B cell (primary cell): ENCODE measurements around the gene GPATCH1. TPM values are rescaled to one million over a fixed set of nuclear protein-coding genes. Genes with fewer than 3 reads are reported as not detected.

Source experiments
- ATAC-seq: fragments of 200-7000 bp; cut with Tn5 transposase; one replicate; pipeline ENCODE4 v1.10.0; 2021; ENCODE audit warnings: low read depth, mild to moderate bottlenecking, moderate number of reproducible peaks, moderate library complexity
- CTCF ChIA-PET: fragments of 350-600 bp; sonication (Branson Sonifier 250); formaldehyde crosslinking; loops from one replicate; lab custom pipeline; 2021; ENCODE audit warnings: antibody characterized with exemption, inconsistent platforms; lab: Charles Lee
- POLR2A ChIA-PET: fragments of 350-600 bp; sonication (Branson Sonifier 250); formaldehyde crosslinking; loops from one replicate; lab custom pipeline; 2021; ENCODE audit warnings: antibody characterized with exemption; lab: Charles Lee
- DNase-seq: peaks from one replicate; pipeline ENCODE4 v3.0.0; 2013
- H2AFZ ChIP-seq: 2 replicates; pipeline ENCODE4 v1.6.1; 2012; ENCODE audit warnings: mild to moderate bottlenecking, low read depth, low read length; ENCODE audit not compliant: insufficient read depth, poor library complexity, severe bottlenecking
- H3K27ac ChIP-seq, 2 donors: 1 replicate in 1 of 2; 2 replicates in 1 of 2; pipeline ENCODE4 v1.5.1; 2012 to 2013; ENCODE audit warnings: low read length in 2 of 2, mild to moderate bottlenecking in 2 of 2, moderate library complexity in 1 of 2
- H3K27me3 ChIP-seq, 4 experiments: fragments of 200-600 bp in 1 of 4; sonication (generic) in 1 of 4; replicated peaks in 1 of 4; 1 replicate in 2 of 4; 2 replicates in 2 of 4; pipeline versions ENCODE4 v1.6.1 to v1.7.0; 2013 to 2016; ENCODE audit warnings: low read length in 3 of 4, mild to moderate bottlenecking in 2 of 4, mixed read lengths in 1 of 4, moderate library complexity in 1 of 4; ENCODE audit not compliant: insufficient read depth in 4 of 4, control insufficient read depth in 3 of 4; ENCODE audit errors: control extremely low read depth in 1 of 4
- H3K36me3 ChIP-seq, 2 experiments: replicated peaks in 1 of 2; 1 replicate in 1 of 2; 2 replicates in 1 of 2; pipeline versions ENCODE4 v1.6.1 to v1.7.1; 2013; ENCODE audit warnings: low read length in 1 of 2; ENCODE audit not compliant: insufficient read depth in 2 of 2, control insufficient read depth in 1 of 2; ENCODE audit errors: control extremely low read depth in 1 of 2, extremely low read depth in 1 of 2
- H3K4me1 ChIP-seq, 2 donors: fragments of 200-600 bp in 1 of 2; sonication (generic) in 1 of 2; 1 replicate in 1 of 2; 2 replicates in 1 of 2; pipeline versions ENCODE4 v1.5.1 to v1.6.1; 2013 to 2017; ENCODE audit warnings: low read length in 2 of 2; ENCODE audit not compliant: control insufficient read depth in 2 of 2, insufficient read depth in 2 of 2
- H3K4me2 ChIP-seq: replicated peaks from 2 replicates; pipeline ENCODE3; 2012; ENCODE audit warnings: mild to moderate bottlenecking, low read depth, low read length; ENCODE audit not compliant: poor library complexity, severe bottlenecking
- H3K4me3 ChIP-seq, 5 experiments: fragments of 200-600 bp in 1 of 5; sonication (generic) in 1 of 5; 1 replicate in 3 of 5; 2 replicates in 2 of 5; pipeline versions ENCODE4 v1.5.1 to v1.7.0; 2011 to 2016; ENCODE audit warnings: low read length in 4 of 5, mild to moderate bottlenecking in 4 of 5, low read depth in 2 of 5, control low read depth in 1 of 5, moderate library complexity in 1 of 5; ENCODE audit not compliant: insufficient read depth in 1 of 5; ENCODE audit errors: control extremely low read depth in 1 of 5, extremely low read depth in 1 of 5
- H3K79me2 ChIP-seq: fragments of 200-600 bp; sonication (generic); one replicate; pipeline ENCODE4 v1.6.0; 2016; ENCODE audit warnings: low read length; ENCODE audit not compliant: control insufficient read depth, insufficient read depth
- H3K9ac ChIP-seq: fragments of 200-600 bp; sonication (generic); 2 replicates; pipeline ENCODE4 v1.6.1; 2017; ENCODE audit warnings: mild to moderate bottlenecking, low read length, moderate library complexity
- H3K9me3 ChIP-seq, 3 donors: one replicate each; pipeline versions ENCODE4 v1.6.1 to v1.7.1; 2013; ENCODE audit warnings: low read length in 2 of 3; ENCODE audit not compliant: control insufficient read depth in 2 of 3, insufficient read depth in 1 of 3; ENCODE audit errors: control extremely low read depth in 1 of 3
- H4K20me1 ChIP-seq: 2 replicates; pipeline ENCODE4 v1.6.0; 2012; ENCODE audit warnings: mild to moderate bottlenecking, low read length; ENCODE audit not compliant: insufficient read depth, control insufficient read depth, poor library complexity, severe bottlenecking
- H3K27ac Mint-ChIP-seq: one replicate; pipeline ENCODE4 v1.8.0; 2021; ENCODE audit warnings: mixed read lengths
- H3K27me3 Mint-ChIP-seq: one replicate; pipeline ENCODE4 v1.8.0; 2021; ENCODE audit warnings: mixed read lengths
- H3K4me1 Mint-ChIP-seq: one replicate; pipeline ENCODE4 v1.8.0; 2021; ENCODE audit warnings: mixed read lengths
- H3K4me3 Mint-ChIP-seq: one replicate; pipeline ENCODE4 v1.8.0; 2021; ENCODE audit warnings: mixed read lengths
- H3K9me3 Mint-ChIP-seq: one replicate; pipeline ENCODE4 v1.8.0; 2022; ENCODE audit warnings: mixed read lengths; ENCODE audit not compliant: insufficient read depth
- EZH2 ChIP-seq: IDR thresholded peaks from 2 replicates; pipeline ENCODE4 v1.6.1; 2012; ENCODE audit warnings: borderline replicate concordance, low read depth, mild to moderate bottlenecking, moderate library complexity, low read length; ENCODE audit not compliant: insufficient read depth, poor library complexity, severe bottlenecking
- WGBS: methylation state at CpG from one replicate; pipeline ENCODE4 v1.1.5; 2013; ENCODE audit warnings: missing lambda C conversion rate; ENCODE audit not compliant: insufficient coverage; 5-methylcytosine and 5-hydroxymethylcytosine counted together
- intact Hi-C: fragments of 100-400 bp; cut with micrococcal nuclease; formaldehyde crosslinking; loops from one replicate; pipeline ENCODE4 v1.10.0; 2022
- polyA minus RNA-seq: library from RNA; depleted of rRNA, polyadenylated mRNA; stranded (reverse); fragments of >200 nt; gene quantifications from 2 replicates; pipeline ENCODE4 v1.2.3, GENCODE V29; 2012
- polyA plus RNA-seq: library from polyadenylated mRNA; depleted of rRNA; stranded (reverse); fragments of >200 nt; gene quantifications from 2 replicates; pipeline ENCODE4 v1.2.3, GENCODE V29; 2012
- total RNA-seq, 2 donors: library from RNA; stranded (reverse); fragments of 120-200 nt in 1 of 2; gene quantifications; 1 replicate in 1 of 2; 2 replicates in 1 of 2; pipeline versions ENCODE4 v1.2.3 to v1.2.4, GENCODE V29; 2013 to 2022
- TF ChIP-seq, protein P1 (sequence below): fragments of 200-600 bp; IDR thresholded peaks from one replicate; pipeline ENCODE4 v1.8.0; 2022; ENCODE audit warnings: antibody characterized with exemption, mild to moderate bottlenecking

Gene GPATCH1, protein sequence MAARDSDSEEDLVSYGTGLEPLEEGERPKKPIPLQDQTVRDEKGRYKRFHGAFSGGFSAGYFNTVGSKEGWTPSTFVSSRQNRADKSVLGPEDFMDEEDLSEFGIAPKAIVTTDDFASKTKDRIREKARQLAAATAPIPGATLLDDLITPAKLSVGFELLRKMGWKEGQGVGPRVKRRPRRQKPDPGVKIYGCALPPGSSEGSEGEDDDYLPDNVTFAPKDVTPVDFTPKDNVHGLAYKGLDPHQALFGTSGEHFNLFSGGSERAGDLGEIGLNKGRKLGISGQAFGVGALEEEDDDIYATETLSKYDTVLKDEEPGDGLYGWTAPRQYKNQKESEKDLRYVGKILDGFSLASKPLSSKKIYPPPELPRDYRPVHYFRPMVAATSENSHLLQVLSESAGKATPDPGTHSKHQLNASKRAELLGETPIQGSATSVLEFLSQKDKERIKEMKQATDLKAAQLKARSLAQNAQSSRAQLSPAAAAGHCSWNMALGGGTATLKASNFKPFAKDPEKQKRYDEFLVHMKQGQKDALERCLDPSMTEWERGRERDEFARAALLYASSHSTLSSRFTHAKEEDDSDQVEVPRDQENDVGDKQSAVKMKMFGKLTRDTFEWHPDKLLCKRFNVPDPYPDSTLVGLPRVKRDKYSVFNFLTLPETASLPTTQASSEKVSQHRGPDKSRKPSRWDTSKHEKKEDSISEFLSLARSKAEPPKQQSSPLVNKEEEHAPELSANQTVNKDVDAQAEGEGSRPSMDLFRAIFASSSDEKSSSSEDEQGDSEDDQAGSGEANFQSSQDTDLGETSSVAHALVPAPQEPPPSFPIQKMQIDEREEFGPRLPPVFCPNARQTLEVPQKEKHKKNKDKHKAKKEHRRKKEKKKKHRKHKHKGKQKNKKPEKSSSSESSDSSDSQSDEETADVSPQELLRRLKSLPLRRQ
- total RNA-seq (14.6 and 16.9 TPM in 2 replicates), polyA plus RNA-seq (9.9 and 13.6 TPM in 2 replicates), polyA minus RNA-seq (6.2 and 8.9 TPM in 2 replicates)
- 11.8 TPM for total RNA-seq (2013)

DNA sequence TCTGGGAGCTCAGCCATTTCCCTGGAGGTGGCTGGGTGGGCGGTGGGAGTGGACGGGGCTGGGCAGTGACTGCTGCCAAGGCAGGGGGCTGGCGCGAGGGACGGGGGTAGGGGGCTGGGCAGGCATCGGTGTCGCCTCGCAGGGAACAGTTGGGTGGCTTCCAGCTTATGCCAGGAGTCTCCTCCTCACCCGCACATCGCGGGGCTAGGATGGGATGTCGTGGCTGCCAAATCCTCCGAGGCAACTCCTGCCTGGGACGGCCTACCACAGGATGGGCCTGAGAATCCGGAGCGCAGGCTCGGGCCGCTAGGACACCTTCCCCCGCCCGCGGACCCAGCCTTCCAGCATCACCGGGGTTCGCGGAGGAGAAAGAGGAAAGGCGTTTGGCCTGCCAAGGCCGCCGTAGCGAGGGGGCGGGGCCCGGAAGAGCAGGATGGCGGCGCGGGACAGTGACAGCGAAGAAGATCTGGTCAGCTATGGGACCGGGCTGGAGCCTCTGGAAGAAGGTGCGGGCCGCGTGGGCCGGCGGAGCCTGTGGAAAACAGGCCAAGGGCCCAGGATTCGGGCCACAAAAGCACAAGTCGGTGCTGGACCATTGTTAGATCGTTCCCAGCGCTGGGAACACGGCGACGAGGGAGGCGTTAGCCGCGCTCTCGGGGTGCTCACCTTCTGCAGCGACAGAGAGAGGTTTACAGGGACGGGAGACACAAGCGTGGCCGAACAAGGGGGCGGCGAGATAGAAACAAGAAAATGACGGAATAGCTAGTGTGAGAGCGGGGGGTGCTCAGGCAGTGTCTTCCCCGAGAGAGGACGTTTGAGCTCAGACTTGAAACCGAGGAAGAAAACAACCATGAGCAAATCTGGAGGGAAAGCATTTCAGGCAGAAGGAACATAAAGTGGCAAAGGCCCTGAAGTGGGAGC lies at the start of gene GPATCH1:
Gene GPATCH1, plus strand, starts transcription at position 421 of the 921 bp plus-strand sequence. Its CDS starts 13 bp downstream, at position 434.
- WGBS: under 1% methylated on average over 62 of the region's 62 CpGs
- Histone ChIP-seq H3K4me3 (peak within 1 kb of the TSS; percentile 75 to 98 (median 90)), H3K9ac (peak within 1 kb of the TSS; percentile 78), H3K9me3 (no peaks in the 10 kb centered on the region), H3K27me3 (no peaks in the 10 kb centered on the region), H2AFZ (peak within 1 kb of the TSS; percentile 87), H3K79me2 (peaks cover 22% of the 10 kb centered on the region), H3K36me3 (no peaks in the 10 kb centered on the region), H3K4me2 (peak within 1 kb of the TSS; percentile 72), H3K4me1 (peaks cover 9 to 15% of the 10 kb centered on the region in 2 donors), H3K27ac (peak within 1 kb of the TSS; percentile 62 to 85), H4K20me1 (no peaks in the 10 kb centered on the region)
- Mint-ChIP-seq H3K9me3 (no peaks in the 10 kb centered on the region), H3K4me3 (peak within 1 kb of the TSS; percentile 93), H3K27me3 (no peaks in the 10 kb centered on the region), H3K4me1 (peaks cover 19% of the 10 kb centered on the region), H3K27ac (peak within 1 kb of the TSS; percentile 93)
- POLR2A ChIA-PET: interaction anchor here (1.2 kb wide), 2 partner anchors 16 to 109 kb away, joined by 3 to 9 read pairs; partner anchors contain the start of genes CEP89 and FAAP24
- DNase-seq (peak; percentile 89), ATAC-seq (peak; percentile 97)
- CTCF ChIA-PET: interaction anchor here (0.7 to 1.6 kb wide), 3 partner anchors 43 to 96 kb away, joined by 3 to 4 read pairs (median 3); no protein-coding TSS in a partner anchor
- TF ChIP-seq, protein P1, sequence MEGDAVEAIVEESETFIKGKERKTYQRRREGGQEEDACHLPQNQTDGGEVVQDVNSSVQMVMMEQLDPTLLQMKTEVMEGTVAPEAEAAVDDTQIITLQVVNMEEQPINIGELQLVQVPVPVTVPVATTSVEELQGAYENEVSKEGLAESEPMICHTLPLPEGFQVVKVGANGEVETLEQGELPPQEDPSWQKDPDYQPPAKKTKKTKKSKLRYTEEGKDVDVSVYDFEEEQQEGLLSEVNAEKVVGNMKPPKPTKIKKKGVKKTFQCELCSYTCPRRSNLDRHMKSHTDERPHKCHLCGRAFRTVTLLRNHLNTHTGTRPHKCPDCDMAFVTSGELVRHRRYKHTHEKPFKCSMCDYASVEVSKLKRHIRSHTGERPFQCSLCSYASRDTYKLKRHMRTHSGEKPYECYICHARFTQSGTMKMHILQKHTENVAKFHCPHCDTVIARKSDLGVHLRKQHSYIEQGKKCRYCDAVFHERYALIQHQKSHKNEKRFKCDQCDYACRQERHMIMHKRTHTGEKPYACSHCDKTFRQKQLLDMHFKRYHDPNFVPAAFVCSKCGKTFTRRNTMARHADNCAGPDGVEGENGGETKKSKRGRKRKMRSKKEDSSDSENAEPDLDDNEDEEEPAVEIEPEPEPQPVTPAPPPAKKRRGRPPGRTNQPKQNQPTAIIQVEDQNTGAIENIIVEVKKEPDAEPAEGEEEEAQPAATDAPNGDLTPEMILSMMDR: no peak
- TF ChIP-seq EZH2: no peak
- intact Hi-C loops: loop anchor here (1.0 to 10.0 kb wide), 6 partner anchors 17 to 500 kb away; partner anchors contain the start of genes ANKRD27, FAAP24, PDCD5 and RGS9BP
